CD14-positive monocyte (primary cell): ENCODE data around the gene ASRGL1. TPM values are rescaled to one million over a fixed set of nuclear protein-coding genes. Genes with fewer than 3 reads are reported as not detected.

Source experiments
- DNase-seq, 3 donors: peaks; one replicate each; pipeline ENCODE4 v3.0.0-alpha.2; 2011 to 2022
- H2AFZ ChIP-seq: 2 replicates; pipeline ENCODE4 v1.6.0; 2012; ENCODE audit warnings: mild to moderate bottlenecking, low read depth, low read length, inconsistent platforms; ENCODE audit not compliant: insufficient read depth, poor library complexity, severe bottlenecking
- H3K27ac ChIP-seq, 2 donors: 1 replicate in 1 of 2; 2 replicates in 1 of 2; pipeline ENCODE4 v1.5.1; 2012 to 2013; ENCODE audit warnings: low read length in 2 of 2, control low read depth in 1 of 2, inconsistent platforms in 1 of 2, low read depth in 1 of 2, mild to moderate bottlenecking in 1 of 2
- H3K27me3 ChIP-seq, 2 donors: one replicate each; pipeline versions ENCODE4 v1.6.0 to v1.6.1; 2011 to 2013; ENCODE audit warnings: low read length in 2 of 2; ENCODE audit not compliant: control insufficient read depth in 2 of 2, insufficient read depth in 2 of 2
- H3K36me3 ChIP-seq, 2 donors: replicated peaks in 1 of 2; 1 replicate in 1 of 2; 2 replicates in 1 of 2; pipeline versions ENCODE4 v1.5.1 to v1.6.1; 2012 to 2013; ENCODE audit warnings: low read length in 2 of 2, control low read depth in 1 of 2, inconsistent platforms in 1 of 2, mild to moderate bottlenecking in 1 of 2; ENCODE audit not compliant: insufficient read depth in 2 of 2, control insufficient read depth in 1 of 2
- H3K4me1 ChIP-seq, 2 donors: 1 replicate in 1 of 2; 2 replicates in 1 of 2; pipeline versions ENCODE4 v1.5.1 to v1.6.1; 2012 to 2013; ENCODE audit warnings: low read length in 2 of 2, control low read depth in 1 of 2, inconsistent platforms in 1 of 2, mild to moderate bottlenecking in 1 of 2, moderate library complexity in 1 of 2; ENCODE audit not compliant: insufficient read depth in 2 of 2, control insufficient read depth in 1 of 2
- H3K4me2 ChIP-seq: replicated peaks from 2 replicates; pipeline ENCODE3; 2012; ENCODE audit warnings: low read length, moderate library complexity, mild to moderate bottlenecking; ENCODE audit not compliant: poor library complexity, severe bottlenecking; ENCODE audit errors: extremely low read depth
- H3K4me3 ChIP-seq, 3 experiments: fragments of 200-600 bp in 1 of 3; sonication (generic) in 1 of 3; replicated peaks in 1 of 3; 1 replicate in 2 of 3; 2 replicates in 1 of 3; pipeline ENCODE4 v1.5.1; 2011 to 2013; ENCODE audit warnings: low read length in 3 of 3, mild to moderate bottlenecking in 3 of 3, control low read depth in 2 of 3, low read depth in 2 of 3, inconsistent platforms in 1 of 3, moderate library complexity in 1 of 3
- H3K79me2 ChIP-seq: 2 replicates; pipeline ENCODE4 v1.6.0; 2012; ENCODE audit warnings: mild to moderate bottlenecking, control low read depth, inconsistent platforms, low read length, moderate library complexity; ENCODE audit not compliant: insufficient read depth
- H3K9ac ChIP-seq: 2 replicates; pipeline ENCODE4 v1.6.0; 2017; ENCODE audit warnings: low read length, mild to moderate bottlenecking; ENCODE audit not compliant: insufficient read depth, poor library complexity, severe bottlenecking
- H3K9me3 ChIP-seq, 2 donors: replicated peaks in 1 of 2; 1 replicate in 1 of 2; 2 replicates in 1 of 2; pipeline versions ENCODE4 v1.5.1 to v1.6.1; 2012 to 2013; ENCODE audit warnings: low read length in 2 of 2, control low read depth in 1 of 2; ENCODE audit not compliant: control insufficient read depth in 1 of 2, insufficient read depth in 1 of 2
- H4K20me1 ChIP-seq: 2 replicates; pipeline ENCODE4 v1.6.0; 2012; ENCODE audit warnings: mild to moderate bottlenecking, low read length, control low read depth, moderate library complexity; ENCODE audit not compliant: insufficient read depth
- H3K27ac Mint-ChIP-seq, 7 donors: one replicate each; pipeline ENCODE4 v1.8.0; 2020; ENCODE audit warnings: mild to moderate bottlenecking in 7 of 7, mixed read lengths in 7 of 7, moderate library complexity in 6 of 7, inconsistent platforms in 2 of 7
- H3K27me3 Mint-ChIP-seq, 3 donors: one replicate each; pipeline ENCODE4 v1.8.0; 2021 to 2022; ENCODE audit warnings: low read depth in 3 of 3, mild to moderate bottlenecking in 3 of 3, mixed read lengths in 3 of 3, moderate library complexity in 3 of 3, inconsistent platforms in 1 of 3
- H3K36me3 Mint-ChIP-seq, 2 donors: one replicate each; pipeline ENCODE4 v1.8.0; 2020; ENCODE audit warnings: mixed read lengths in 2 of 2, inconsistent platforms in 1 of 2, mild to moderate bottlenecking in 1 of 2
- H3K4me1 Mint-ChIP-seq: one replicate; pipeline ENCODE4 v1.8.0; 2020; ENCODE audit warnings: mild to moderate bottlenecking, mixed read lengths
- H3K4me3 Mint-ChIP-seq, 2 donors: one replicate each; pipeline ENCODE4 v1.8.0; 2020; ENCODE audit warnings: mild to moderate bottlenecking in 2 of 2, mixed read lengths in 2 of 2, moderate library complexity in 1 of 2
- H3K9me3 Mint-ChIP-seq, 7 donors: one replicate each; pipeline ENCODE4 v1.8.0; 2020 to 2022; ENCODE audit warnings: mixed read lengths in 7 of 7, mild to moderate bottlenecking in 6 of 7, moderate library complexity in 6 of 7, inconsistent platforms in 2 of 7
- WGBS: methylation state at CpG from one replicate; pipeline ENCODE4 v1.1.5; 2013; ENCODE audit warnings: missing lambda C conversion rate; ENCODE audit not compliant: insufficient coverage; 5-methylcytosine and 5-hydroxymethylcytosine counted together
- intact Hi-C, 2 donors: fragments of 100-400 bp; cut with micrococcal nuclease; formaldehyde crosslinking; loops; one replicate each; pipeline versions ENCODE4 v1.15.0 to v1.15.1; 2023
- polyA plus RNA-seq, 3 donors: library from polyadenylated mRNA; depleted of rRNA in 1 of 3; unstranded in 2 of 3; stranded (reverse) in 1 of 3; fragments of 300-500 nt in 2 of 3; fragments of >200 nt in 1 of 3; fragmentation: Illumina TruSeq in 2 of 3; gene quantifications; 1 replicate in 2 of 3; 2 replicates in 1 of 3; pipeline ENCODE4 v1.2.3, GENCODE V29; 2012 to 2021
- TF ChIP-seq, protein P1 (sequence below): fragments of 200-600 bp; IDR thresholded peaks from one replicate; pipeline ENCODE4 v1.8.0; 2022; ENCODE audit warnings: antibody characterized with exemption, mild to moderate bottlenecking

The ASRGL1 gene
- polyA plus RNA-seq, 3 donors: 22.3 to 57.8 (median 50.6) TPM

GRCh38 chr11:62416596-62416995 is 79.3 kb downstream of the ASRGL1 start:
- Histone ChIP-seq H3K4me1 (peaks cover 8 to 14% of the 10 kb centered on the region in 2 donors), H3K4me3 (no peak overlapping the region), H3K9me3 (no peaks in the 10 kb centered on the region), H3K27ac (no peak overlapping the region), H4K20me1 (no peaks in the 10 kb centered on the region), H3K4me2 (no peak overlapping the region), H3K9ac (no peak overlapping the region), H2AFZ (no peak overlapping the region), H3K27me3 (no peaks in the 10 kb centered on the region), H3K36me3 (peaks cover 0 to 13% of the 10 kb centered on the region in 2 donors), H3K79me2 (peaks cover 4% of the 10 kb centered on the region)
- TF ChIP-seq, protein P1, sequence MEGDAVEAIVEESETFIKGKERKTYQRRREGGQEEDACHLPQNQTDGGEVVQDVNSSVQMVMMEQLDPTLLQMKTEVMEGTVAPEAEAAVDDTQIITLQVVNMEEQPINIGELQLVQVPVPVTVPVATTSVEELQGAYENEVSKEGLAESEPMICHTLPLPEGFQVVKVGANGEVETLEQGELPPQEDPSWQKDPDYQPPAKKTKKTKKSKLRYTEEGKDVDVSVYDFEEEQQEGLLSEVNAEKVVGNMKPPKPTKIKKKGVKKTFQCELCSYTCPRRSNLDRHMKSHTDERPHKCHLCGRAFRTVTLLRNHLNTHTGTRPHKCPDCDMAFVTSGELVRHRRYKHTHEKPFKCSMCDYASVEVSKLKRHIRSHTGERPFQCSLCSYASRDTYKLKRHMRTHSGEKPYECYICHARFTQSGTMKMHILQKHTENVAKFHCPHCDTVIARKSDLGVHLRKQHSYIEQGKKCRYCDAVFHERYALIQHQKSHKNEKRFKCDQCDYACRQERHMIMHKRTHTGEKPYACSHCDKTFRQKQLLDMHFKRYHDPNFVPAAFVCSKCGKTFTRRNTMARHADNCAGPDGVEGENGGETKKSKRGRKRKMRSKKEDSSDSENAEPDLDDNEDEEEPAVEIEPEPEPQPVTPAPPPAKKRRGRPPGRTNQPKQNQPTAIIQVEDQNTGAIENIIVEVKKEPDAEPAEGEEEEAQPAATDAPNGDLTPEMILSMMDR: no peak
- Mint-ChIP-seq H3K27me3 (peaks cover 0 to 6% (median 2%) of the 10 kb centered on the region in 3 donors), H3K36me3 (peaks cover 8 to 30% of the 10 kb centered on the region in 2 donors), H3K9me3 (peaks cover 0 to 2% (median 0%) of the 10 kb centered on the region in 7 donors), H3K4me1 (peaks cover 21% of the 10 kb centered on the region), H3K4me3 (no peak overlapping the region), H3K27ac (no peak overlapping the region)
- intact Hi-C loops: no loop called here
- 93% methylated on average over 8 of the region's 12 CpGs for WGBS
- DNase-seq: no peak

- WGBS: 90% methylated on average over 3 of the region's 5 CpGs
- peaks cover 8% of the 10 kb centered on the region for H3K79me2 ChIP-seq
- DNase-seq: no peak
- H3K27ac ChIP-seq: no peak overlapping the region
- no peak overlapping the region for H3K27ac Mint-ChIP-seq
- intact Hi-C loops: no loop called here
- no peaks in the 10 kb centered on the region for H3K9me3 ChIP-seq
- H3K9ac ChIP-seq: no peak overlapping the region
- peaks cover 23 to 24% of the 10 kb centered on the region in 2 donors for H3K4me1 ChIP-seq
- H3K4me3 ChIP-seq: no peak overlapping the region
- H4K20me1 ChIP-seq: no peaks in the 10 kb centered on the region
- TF ChIP-seq, protein P1: no peak
- peaks cover 0 to 9% of the 10 kb centered on the region in 2 donors for H3K36me3 ChIP-seq
- peaks cover 36% of the 10 kb centered on the region for H3K4me1 Mint-ChIP-seq
- H3K27me3 ChIP-seq: no peaks in the 10 kb centered on the region
- peaks cover 5 to 36% of the 10 kb centered on the region in 2 donors for H3K36me3 Mint-ChIP-seq
- no peak overlapping the region for H3K4me3 Mint-ChIP-seq
- H2AFZ ChIP-seq: no peak overlapping the region
- peaks cover 0 to 8% (median 2%) of the 10 kb centered on the region in 3 donors for H3K27me3 Mint-ChIP-seq
- no peak overlapping the region for H3K4me2 ChIP-seq
- peaks cover 0 to 2% (median 0%) of the 10 kb centered on the region in 7 donors for H3K9me3 Mint-ChIP-seq
These were observed 80.9 kb downstream of the ASRGL1 start for GRCh38 chr11:62418136-62418535.
